Amniotic epithelial cell (primary cell): Measurements from ENCODE around the gene ADAMTS9.

ENCODE experiments used
- DNase-seq: peaks from one replicate; pipeline ENCODE4 v3.0.0-alpha.2; 2010; ENCODE audit warnings: low read depth

Gene ADAMTS9

DNA sequence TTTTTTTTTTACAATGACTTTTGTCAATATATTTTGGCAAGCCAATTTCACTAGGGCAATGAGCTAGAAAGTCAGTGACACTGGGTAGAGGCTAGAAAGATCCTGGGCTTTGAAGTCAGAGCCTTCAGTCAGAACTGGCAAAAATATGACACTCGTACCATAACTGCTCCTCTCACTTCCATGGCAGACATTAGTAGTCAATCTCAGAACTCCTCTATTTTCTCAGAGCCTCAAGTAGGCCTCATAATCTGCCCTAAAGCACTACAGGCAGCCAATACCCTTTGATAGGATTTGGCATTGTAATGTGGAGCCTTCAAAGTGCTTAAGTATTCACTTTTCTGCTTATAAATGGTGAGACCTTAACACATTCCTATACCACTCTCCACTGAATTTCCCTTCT, 67.8 kb downstream of the ADAMTS9 start:
- DNase-seq: no peak

DNA sequence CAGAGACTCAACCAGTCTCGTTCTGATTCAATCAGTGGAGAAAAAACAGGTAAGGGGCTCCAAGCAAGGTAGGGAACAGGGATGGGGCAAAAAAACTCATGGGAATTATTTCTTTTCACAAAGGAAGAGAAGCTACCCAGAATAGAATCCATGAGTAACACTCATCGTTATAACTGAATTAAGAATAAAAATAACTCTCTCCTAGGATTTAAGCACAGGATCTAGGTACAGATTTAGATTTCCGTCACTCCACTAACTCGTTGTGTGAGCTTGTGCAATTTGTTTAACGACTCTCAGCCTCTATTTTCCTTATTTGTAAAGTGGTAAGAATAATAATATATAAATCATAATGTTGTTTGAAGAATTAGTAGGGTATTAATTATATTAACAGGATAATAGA, 68.6 kb downstream of the ADAMTS9 start:
- DNase-seq: no peak

DNA sequence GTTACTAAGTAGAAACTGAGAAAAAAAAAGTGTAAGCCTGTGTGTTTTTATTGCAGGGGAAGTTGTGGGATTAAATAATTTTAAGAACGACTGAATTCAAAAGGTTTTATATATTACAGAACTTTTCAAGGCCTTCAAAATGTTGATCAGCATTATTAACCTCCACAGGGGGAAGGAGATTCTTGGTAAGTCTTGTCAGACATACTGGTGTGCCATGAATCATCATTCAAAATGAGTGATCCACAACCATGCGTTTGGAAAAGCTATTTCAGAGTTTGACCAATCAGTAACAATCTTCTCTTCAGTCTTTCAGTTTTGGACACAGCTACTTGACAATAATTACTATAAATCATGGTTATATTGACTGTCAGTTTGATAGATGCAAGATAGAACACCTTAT, 70.2 kb downstream of the ADAMTS9 start:
- DNase-seq: no peak

DNA sequence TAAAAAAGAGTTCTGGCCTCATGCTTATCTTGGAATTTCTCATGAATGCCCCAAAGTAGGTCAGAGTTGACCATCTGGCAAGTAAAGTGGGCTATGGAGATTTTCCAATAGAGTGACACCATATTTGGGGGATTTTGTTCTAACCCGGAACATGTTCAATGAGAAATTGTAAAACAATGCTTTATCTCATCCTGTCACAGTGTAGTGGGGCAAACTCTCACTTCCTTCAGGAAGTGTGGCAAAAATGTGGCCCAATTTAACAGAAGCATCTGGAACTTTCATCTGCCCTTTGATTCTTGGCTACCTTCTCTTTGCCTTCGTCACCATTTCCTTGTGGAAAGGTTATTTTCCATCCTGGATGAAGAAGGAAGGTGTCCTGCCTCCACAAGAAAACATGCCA, 70.8 kb downstream of the ADAMTS9 start:
- no peak for DNase-seq

DNA sequence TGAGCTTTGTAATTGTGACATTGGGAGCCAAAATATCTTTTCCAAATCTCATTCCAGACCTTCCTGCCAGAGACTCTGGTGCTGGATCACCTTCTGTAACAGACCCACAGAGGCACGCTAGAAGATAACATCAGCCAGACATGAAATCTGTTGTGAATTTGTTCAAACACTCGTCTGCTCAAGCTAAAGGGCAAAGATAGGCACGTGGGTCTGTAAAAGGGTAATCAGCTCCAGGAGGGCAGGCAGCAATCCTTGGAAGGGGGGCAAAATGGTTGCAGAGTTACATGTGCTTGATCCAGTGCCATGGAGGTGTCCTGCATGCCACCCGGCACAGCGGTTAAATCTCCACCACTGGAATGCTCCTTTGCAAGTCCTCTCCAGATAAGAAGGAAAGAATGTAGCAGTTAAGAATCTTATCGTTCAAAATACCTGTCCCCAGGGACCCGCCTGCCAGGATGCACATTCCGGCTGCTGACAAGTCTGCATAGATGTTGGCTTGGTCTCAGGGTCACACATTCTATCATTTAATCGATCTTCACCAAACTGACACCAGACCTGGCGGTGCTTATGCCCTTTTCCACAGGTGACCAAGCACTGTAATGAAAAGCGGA, 74.8 kb downstream of the ADAMTS9 start:
- DNase-seq: peak; percentile 47

DNA sequence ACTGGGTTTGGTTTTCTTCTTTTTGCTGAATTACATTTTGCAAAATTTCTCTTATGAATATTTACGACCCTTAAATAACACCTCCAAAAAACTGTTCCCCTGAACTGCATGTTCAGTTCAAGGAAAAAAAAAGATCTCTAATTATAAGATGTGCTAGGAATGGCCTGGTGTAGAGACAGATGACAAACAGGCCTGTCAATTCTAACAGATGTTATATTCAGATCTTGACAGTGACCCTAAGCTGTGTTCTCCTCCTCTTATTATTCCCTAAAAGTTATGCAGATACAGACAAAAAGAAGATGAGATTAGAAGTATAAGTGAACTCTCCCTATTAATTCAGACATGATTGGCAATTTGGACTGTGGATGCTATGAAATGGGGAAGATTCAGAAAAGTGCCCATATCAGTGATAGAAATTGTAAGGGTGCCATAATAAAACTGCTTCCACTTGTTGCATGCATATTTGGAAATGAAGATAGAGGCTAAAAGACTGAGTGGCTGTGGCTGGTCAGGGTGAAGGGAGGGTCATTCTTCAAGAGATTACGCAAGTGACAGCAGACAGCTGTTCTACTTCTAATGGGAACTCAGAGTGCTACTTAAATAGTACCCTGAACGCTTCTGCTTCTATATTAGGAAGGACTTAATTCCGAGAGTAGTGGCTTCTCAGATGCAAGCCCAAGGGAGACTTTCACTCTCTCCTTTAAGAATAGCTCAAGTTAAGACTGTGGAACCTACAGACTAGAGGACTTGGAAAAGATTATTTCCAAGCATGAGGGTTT, 75.5 kb downstream of the ADAMTS9 start:
- DNase-seq: peak; percentile 91

DNA sequence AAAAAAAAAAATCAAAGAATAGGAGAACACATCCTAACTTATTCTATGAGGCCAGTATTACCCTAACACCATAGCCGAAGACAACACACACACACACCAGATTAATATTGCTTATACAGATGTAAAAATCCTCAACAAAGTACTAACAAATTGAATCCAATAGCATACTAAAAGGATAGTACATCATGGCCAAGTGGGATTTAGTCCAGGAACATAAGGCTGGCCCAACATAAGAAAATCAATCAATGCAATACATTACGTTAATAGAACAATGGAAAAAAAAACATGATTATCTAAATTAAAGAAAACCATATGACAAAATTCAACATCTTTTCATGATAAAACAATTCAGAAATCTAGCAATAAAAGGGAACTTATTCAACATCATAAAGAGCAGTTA, 79.1 kb downstream of the ADAMTS9 start:
- DNase-seq: no peak

DNA sequence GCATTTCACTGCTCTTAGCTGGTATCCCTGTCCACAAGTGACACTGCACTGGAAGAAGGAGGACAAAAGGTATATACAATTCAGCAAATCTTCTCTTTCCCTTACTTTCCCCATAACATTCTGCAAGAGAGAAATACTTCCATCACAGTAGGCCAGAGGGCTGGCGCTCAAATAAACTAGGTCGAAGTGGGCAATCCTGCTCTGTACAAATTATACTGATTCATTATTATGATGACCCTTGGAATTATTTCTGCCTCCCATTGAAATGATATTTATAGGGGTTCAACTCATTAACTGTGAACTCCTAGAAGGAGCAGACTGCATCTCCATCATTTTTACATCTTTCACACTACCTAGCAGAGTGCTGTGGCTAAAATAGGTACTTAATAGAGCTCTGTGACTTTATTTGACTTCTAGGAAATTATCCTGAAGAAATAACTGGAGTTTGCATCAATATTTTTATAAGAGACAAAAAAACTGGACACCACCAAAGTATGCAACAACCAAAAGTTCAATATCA, 80.7 kb downstream of the ADAMTS9 start:
- no peak for DNase-seq

DNA sequence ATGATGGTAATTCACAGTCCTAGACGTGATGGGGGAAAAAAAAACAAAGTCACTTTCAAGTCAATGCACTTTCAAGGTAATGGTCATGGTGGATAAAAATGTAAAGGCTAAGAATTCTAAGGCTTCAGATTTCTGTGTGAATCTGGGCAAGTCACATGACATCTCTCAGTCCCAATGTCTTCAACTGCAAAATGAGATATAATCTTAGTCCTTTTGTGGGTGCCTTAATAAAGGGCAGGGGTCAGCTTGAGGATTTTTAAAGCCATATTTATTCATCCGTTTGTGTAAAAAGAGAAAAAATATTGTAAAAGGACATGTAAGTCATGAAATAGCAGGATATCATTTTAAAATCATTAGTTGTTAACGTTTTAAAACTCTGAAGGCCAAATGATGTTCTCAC, 83.5 kb downstream of the ADAMTS9 start:
- DNase-seq: no peak

DNA sequence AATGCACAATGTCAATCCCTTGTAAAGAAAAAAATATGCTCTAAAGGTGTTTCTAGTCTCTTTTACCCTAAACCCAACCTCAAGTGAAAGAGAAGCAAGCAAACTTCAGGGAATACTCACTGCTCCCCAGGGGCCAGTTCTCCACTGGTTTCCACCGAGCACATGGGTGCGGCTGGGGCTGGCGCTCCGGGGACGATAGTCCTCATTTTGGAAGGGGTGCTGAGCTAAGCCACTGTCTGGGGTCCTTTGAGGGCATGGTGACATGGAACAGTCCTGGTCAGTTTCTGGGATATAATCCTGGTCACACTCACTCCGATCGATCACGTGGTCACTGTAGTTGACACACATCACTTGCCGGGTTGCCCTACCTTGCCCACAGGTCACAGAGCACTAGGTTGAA, 86.0 kb downstream of the ADAMTS9 start:
- DNase-seq: no peak

DNA sequence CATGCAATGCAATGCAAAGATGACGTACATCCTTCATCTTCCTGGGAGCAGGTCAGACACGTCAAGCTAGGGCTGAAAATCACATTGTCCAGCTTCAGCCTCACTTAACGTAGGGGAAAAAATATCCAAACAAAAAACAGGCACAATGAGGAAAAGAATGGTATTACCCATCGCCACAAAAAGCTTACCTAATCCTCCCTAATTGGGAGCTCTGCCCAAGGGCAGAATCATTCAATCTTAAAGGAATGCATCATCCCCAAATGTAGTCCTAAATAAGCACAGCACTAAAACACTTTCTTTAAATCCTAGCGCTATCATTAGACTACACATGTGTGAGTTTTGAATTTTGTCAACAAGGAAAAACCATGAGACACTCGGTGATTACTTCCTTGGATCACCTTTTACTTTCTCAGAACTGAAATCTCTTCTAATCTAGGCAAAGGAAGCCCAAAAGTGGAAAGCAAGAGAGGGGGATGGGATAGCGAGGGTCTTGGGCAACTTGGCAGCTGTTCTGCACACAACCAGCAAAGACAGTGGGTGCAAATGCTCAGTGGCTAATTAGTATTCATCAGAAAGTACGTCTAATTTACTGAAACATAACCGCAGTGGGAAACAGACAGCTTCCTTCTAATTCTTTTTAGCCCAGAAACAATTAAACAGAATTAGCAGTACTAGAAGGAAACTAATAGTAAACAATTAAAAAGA, 87.4 kb downstream of the ADAMTS9 start:
- no peak for DNase-seq

DNA sequence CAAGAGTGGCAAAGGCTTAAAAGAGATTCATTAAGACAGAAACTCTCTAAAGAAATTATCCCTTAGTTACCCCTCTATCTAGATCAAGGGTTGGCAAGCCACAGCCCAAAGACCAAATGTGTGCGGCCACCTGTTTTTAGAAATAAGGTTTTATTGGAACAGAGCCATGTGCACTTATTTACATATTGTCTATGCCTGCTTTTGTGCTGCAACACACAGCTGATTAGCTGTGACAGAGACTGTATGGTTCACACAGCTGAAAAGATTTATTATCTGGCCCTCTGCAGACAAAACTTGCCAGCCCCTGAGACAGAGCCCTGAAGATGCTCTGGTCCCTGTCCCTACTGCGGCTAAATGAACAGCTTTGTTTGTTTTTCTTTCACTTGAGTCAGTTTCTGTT, 88.1 kb downstream of the ADAMTS9 start:
- DNase-seq: no peak

DNA sequence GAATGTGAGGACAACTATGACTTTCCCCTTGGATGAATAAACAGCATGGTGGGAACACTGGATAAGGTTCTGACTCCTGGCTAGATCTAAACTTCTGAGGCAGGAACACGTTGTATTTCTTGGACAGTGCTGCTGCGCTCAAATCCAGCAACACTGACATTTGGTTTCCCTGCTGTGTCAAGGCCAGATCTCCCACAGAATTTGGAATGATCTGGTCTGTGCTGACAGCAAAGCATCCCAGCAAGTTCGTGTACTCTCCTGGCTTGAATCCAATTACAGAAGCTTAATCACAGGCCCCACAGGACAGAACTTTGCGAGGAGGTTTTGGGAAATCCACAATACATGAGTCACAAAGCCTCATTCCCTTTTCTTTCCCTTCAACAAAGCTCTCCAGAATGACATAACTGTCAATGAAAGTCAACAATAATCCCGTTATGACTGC, 92.5 kb downstream of the ADAMTS9 start:
- DNase-seq: peak; percentile 90

DNA sequence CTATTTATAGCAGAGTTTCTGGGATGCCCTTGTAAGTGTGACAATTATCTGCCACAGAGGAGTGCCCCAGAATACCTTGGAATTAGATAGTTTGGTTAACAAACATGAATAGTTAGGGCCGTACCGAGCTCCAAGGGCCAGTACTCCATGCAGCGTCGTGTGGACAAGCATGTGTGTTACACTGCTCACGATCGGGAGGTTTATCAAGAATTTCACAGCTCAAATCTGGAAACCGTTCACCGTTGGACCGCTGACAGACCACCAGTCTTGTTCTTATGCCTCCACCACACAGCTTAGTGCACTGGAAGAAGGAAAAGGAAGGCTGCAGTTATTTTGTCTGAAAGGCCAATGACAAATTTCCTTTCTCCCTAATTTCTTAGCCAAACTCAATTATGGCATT, 93.7 kb downstream of the ADAMTS9 start:
- DNase-seq: no peak

DNA sequence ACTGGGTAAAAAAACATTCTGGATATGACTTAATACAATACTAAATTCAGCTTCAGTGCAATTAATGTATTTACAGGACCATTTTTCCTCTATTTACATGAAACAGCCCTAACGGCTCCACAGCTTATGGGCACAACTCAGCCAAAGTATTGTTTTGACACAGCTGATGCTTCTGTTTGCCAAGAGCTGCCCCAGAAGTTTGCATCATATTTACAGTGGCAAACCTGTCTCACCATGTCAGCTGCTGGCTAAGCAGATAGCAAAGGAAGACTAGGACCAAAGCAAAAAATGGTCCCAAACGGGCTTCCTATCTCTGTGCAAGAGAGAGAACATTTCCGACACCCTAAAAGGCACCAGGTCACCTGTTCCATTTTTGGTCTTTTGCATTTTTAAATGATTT, 94.5 kb downstream of the ADAMTS9 start:
- DNase-seq: no peak

DNA sequence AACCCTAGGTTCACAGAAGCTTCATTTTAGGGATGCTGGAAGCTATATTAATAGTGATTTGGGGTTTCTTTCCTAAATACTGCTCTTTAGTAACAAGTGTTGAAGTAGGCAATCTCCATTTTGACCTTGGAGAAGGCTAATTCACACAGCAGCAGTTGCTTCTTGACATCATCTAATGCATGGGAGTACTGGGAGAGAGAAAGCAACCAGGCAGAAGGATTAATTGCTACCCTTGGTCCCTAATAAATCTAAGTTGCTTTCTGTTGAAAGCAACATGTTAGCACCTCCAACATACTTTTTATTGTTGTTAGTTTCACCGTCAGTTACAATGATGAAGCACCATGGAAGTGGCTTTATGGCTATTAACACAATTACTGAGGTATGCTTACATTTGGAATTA, 96.2 kb downstream of the ADAMTS9 start:
- no peak for DNase-seq

DNA sequence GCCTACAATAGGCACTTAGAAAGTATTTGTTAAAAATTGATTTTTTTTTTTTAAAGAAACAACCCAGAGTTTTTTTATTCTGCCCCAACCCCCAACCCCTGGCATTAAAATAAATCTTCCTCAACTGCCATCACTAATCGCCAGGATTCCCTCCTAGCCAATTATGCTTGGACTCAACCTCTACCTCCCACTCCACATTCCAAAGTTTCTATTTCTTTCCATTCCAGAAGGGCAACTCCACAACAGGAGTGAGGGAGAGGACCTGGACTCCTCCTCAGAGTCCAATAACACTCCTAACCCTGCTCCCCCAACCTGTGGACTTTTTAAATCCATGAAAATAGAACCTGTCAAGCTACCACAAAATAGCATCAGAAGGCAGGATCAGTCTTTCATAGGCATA, 99.4 kb downstream of the ADAMTS9 start:
- DNase-seq: peak; percentile 13

DNA sequence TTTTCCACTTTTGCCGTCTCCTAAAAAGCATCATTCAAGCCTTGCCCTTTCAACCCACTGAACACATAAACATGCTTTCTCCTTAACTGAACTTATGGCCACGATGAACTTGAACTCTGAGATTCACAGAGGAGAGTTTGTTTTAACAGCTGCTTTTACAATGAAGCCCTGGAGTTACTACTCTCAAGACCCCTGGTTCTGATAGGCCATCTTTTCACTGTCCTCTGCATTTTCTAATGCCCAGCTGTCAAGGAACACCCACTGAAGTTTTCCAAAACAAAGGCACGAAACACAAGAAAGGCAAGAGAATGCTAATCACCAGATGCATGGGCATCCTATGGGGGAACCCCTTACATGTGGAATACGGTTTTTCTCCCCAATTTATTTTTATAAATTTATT, 100.8 kb downstream of the ADAMTS9 start:
- no peak for DNase-seq

DNA sequence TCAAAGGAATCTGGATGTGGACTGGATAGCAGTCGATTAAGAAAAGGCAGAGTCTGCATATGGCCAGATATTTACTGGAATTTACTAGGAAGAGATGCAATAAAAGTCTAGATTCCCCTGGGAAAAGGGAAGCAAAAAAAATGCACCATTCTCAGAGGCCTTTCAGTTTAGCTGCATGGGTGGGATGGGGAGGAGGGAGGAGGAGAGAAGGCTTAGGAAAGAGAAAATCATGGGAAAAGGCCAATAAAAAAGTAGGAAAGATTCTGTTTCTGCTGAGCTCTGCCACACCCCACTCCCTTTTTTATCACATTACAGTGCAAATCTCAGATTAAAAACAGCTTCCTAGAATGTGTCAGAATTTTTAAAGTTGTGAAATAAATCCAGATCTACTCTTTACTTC, 103.6 kb downstream of the ADAMTS9 start:
- DNase-seq: no peak

DNA sequence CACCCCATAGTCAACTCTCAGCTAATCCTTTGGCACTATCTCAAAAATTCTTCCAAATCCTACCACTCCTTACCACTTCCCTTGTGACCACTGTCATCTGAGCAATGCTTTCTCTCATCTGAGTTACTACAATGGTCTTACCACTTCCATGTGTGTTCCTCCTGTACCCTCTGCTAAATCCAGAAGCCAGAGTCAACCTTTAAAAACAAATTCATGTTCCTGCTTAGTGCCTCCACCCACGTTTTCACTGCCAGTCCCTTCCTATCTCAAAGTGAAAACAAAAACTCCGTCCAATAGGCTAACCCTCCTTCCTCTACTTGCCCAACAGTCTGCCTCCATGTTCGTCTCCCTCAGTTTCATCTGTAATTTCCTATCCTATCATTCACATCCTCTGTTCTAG, 109.0 kb downstream of the ADAMTS9 start:
- DNase-seq: peak; percentile 14

DNA sequence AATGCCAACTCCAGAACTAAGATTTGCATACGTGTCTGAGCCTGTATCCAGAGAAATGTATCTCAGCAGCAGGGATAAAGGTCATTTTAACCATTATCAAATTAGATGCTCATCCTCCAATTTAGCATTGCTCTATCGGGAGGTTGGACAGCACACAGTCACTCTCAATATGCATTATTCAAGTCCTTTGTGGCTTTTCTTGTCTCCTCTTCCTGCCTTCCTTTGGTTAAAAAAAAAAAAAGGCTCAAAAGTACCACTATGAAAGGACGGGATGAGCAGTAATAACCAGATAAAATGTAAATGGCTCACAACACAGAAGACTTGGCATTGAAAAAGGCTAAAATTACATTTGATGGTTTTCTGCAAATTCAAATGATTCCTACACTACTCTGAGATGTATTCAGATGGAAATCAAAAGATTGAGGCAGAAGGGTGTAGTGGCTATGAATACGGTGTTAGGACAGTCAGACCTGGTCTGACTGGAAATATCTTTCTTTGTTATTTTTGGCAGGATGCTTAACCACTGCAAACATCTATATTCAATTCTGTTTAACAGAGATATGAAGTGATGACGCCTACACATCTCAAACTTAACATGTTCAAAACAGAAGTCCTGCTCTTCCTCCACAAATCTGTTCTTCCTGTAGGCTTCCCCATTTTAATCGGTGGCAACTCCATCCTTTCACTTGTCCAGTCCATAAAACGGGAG, 109.6 kb downstream of the ADAMTS9 start:
- DNase-seq: no peak

DNA sequence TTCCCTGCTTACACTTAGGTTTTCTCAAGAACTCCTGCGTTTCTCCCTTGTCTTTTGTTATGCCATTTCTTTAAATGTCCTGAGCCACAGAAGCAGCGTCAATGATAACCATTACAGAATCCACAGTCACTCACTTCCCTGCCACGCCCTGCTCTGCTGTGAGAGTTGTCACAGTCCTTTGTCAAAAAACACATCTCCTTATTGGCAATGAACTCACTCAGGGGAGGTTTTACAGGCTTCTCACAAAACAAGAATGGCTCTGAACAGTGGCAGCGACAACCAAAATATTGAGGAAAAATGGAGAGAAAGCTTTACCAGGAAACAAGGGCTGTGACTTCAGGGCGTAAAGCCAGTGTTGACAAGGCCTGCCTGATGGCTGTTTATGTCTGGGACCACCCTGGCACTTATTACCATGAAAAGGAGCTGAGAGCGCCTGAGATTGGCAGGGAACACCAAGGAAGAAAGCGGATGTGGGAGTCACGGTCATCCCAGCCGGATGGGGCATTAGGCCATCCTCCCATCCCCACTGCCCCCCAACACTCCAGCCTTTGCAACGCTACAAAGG, 111.5 kb downstream of the ADAMTS9 start:
- DNase-seq: no peak
